Measurements from ENCODE around the gene PCDHGA6. TPM values are rescaled to one million over a fixed set of nuclear protein-coding genes. Genes with fewer than 3 reads are reported as not detected.

PCDHGA6 gene
- total RNA-seq, 1 experiment from 2014 or later, result 0.07 TPM

DNA sequence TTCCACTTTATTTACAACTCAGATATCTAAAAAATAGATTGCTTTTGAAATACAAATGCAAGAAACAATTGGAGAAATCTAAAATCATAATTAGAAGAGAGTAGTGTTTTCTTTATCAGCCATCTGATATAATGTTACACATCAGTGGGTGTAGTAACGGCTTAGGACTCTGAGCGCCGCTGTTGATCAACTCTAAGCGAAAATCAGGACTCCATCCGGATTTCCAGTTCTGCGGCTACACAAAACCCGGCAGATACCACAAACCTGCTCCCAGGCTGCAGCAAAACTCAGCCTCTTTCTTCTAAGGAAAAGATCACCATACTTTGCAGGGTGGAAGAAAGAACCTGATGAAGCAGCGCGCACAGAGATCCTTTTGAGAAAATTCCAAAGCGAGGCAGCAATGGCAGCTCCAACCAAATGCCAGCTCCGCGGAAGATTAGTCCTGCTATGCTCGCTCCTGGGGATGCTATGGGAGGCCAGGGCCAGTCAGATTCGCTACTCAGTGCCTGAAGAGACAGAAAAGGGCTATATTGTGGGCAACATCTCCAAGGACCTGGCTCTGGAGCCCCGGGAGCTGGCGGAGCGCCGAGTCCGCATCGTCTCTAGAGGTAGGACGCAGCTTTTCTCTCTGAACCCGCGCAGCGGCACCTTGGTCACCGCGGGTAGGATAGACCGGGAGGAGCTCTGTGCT lies 29.0 kb downstream of the PCDHGA6 start, which contains the start of gene PCDHGA9:
Gene PCDHGA9 (plus strand): TSS at position 226 of the 691 bp plus-strand sequence. CDS start 175 bp downstream, at position 401.
- no peak within 1 kb of the TSS for H3K9ac ChIP-seq (ENCODE audit: low read length)
- H3K27me3 ChIP-seq (ENCODE audit: insufficient read depth, low read length), result no peaks in the 10 kb centered on the region
- no peak within 1 kb of the TSS; the same call in 1 of the 2 replicates for H3K4me2 ChIP-seq (ENCODE audit: low read length)
- H3K9me3 ChIP-seq (ENCODE audit: control insufficient read depth in 1 of 2, insufficient read depth in 1 of 2, low read depth in 1 of 2, low read length in 2 of 2), result no peaks in the 10 kb centered on the region; a peak in 1 of 4 replicates
- POLR2A ChIA-PET, result no interaction called here
- H3K36me3 ChIP-seq (ENCODE audit: control insufficient read depth in 1 of 2, insufficient read depth in 2 of 2, low read length in 2 of 2), result no peaks in the 10 kb centered on the region
- intact Hi-C loops (cut with micrococcal nuclease), result no loop called here
- TF ChIP-seq ELF1 (IDR thresholded peaks at IDR 0.05; ENCODE audit: borderline replicate concordance, low read depth) (no peak), EZH2 (IDR thresholded peaks at IDR 0.05) (no peak), FOSL1 (IDR thresholded peaks at IDR 0.05; ENCODE audit: low read depth) (no peak), ZNF274 (IDR thresholded peaks at IDR 0.05; ENCODE audit: low read depth, low read length) (no peak), YY1 (IDR thresholded peaks at IDR 0.05; ENCODE audit: extremely low read depth, insufficient replicate concordance, low read depth, low read length) (no peak), POLR2A (IDR thresholded peaks at IDR 0.05; ENCODE audit: borderline replicate concordance, extremely low read depth, insufficient read depth, insufficient read length) (no peak), SIN3A (IDR thresholded peaks at IDR 0.05; ENCODE audit: low read depth) (no peak), ZFX (IDR thresholded peaks at IDR 0.05) (no peak), SRF (IDR thresholded peaks at IDR 0.05; ENCODE audit: low read depth) (no peak), EZH2phosphoT487 (IDR thresholded peaks at IDR 0.05; ENCODE audit: borderline replicate concordance) (no peak), TCF7L2 (IDR thresholded peaks at IDR 0.05; ENCODE audit: borderline replicate concordance, extremely low read depth, insufficient read depth, insufficient read length) (no peak), RAD21 (IDR thresholded peaks at IDR 0.05; ENCODE audit: low read depth) (peak; percentile 71)
- TF ChIP-seq, protein P1, sequence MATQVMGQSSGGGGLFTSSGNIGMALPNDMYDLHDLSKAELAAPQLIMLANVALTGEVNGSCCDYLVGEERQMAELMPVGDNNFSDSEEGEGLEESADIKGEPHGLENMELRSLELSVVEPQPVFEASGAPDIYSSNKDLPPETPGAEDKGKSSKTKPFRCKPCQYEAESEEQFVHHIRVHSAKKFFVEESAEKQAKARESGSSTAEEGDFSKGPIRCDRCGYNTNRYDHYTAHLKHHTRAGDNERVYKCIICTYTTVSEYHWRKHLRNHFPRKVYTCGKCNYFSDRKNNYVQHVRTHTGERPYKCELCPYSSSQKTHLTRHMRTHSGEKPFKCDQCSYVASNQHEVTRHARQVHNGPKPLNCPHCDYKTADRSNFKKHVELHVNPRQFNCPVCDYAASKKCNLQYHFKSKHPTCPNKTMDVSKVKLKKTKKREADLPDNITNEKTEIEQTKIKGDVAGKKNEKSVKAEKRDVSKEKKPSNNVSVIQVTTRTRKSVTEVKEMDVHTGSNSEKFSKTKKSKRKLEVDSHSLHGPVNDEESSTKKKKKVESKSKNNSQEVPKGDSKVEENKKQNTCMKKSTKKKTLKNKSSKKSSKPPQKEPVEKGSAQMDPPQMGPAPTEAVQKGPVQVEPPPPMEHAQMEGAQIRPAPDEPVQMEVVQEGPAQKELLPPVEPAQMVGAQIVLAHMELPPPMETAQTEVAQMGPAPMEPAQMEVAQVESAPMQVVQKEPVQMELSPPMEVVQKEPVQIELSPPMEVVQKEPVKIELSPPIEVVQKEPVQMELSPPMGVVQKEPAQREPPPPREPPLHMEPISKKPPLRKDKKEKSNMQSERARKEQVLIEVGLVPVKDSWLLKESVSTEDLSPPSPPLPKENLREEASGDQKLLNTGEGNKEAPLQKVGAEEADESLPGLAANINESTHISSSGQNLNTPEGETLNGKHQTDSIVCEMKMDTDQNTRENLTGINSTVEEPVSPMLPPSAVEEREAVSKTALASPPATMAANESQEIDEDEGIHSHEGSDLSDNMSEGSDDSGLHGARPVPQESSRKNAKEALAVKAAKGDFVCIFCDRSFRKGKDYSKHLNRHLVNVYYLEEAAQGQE (IDR thresholded peaks at IDR 0.05; ENCODE audit: low read depth), result no peak
- TF ChIP-seq, protein P2, sequence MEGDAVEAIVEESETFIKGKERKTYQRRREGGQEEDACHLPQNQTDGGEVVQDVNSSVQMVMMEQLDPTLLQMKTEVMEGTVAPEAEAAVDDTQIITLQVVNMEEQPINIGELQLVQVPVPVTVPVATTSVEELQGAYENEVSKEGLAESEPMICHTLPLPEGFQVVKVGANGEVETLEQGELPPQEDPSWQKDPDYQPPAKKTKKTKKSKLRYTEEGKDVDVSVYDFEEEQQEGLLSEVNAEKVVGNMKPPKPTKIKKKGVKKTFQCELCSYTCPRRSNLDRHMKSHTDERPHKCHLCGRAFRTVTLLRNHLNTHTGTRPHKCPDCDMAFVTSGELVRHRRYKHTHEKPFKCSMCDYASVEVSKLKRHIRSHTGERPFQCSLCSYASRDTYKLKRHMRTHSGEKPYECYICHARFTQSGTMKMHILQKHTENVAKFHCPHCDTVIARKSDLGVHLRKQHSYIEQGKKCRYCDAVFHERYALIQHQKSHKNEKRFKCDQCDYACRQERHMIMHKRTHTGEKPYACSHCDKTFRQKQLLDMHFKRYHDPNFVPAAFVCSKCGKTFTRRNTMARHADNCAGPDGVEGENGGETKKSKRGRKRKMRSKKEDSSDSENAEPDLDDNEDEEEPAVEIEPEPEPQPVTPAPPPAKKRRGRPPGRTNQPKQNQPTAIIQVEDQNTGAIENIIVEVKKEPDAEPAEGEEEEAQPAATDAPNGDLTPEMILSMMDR (IDR thresholded peaks at IDR 0.05 in 2 of 3, conservative IDR thresholded peaks at IDR 0.05 in 1 of 3; ENCODE audit: borderline replicate concordance in 1 of 3, insufficient read depth in 1 of 3, low read depth in 2 of 3, low read length in 2 of 3), result peak; percentile 47 to 62 (median 57); a peak in 5 of 6 replicates
- TF ChIP-seq, protein P3, sequence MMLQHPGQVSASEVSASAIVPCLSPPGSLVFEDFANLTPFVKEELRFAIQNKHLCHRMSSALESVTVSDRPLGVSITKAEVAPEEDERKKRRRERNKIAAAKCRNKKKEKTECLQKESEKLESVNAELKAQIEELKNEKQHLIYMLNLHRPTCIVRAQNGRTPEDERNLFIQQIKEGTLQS (IDR thresholded peaks at IDR 0.05), result no peak
- TF ChIP-seq, protein P4, sequence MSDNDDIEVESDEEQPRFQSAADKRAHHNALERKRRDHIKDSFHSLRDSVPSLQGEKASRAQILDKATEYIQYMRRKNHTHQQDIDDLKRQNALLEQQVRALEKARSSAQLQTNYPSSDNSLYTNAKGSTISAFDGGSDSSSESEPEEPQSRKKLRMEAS (IDR thresholded peaks at IDR 0.05), result no peak
- no peak within 1 kb of the TSS for H3K4me3 ChIP-seq (replicated peaks in 1 of 2; ENCODE audit: low read depth in 1 of 2, low read length in 2 of 2)
- no peak within 1 kb of the TSS for H3K27ac ChIP-seq (ENCODE audit: low read depth, low read length)
- H4K20me1 ChIP-seq (ENCODE audit: insufficient read depth), result no peaks in the 10 kb centered on the region
- RAD21 ChIA-PET (ENCODE audit: low non-redundant PET in 1 of 2, low total read pairs in 2 of 2, uncharacterized antibody in 2 of 2, unreplicated experiment in 2 of 2), result no interaction called here
- ATAC-seq (peak; percentile 63; the same call in 1 of the 2 replicates), DNase-seq (ENCODE audit: low read depth, low spot score) (peak; percentile 7)
- H2AFZ ChIP-seq (ENCODE audit: low read depth, low read length, poor library complexity, severe bottlenecking), result no peak within 1 kb of the TSS
- H3K79me2 ChIP-seq (ENCODE audit: insufficient read depth, low read length), result no peaks in the 10 kb centered on the region
- no peaks in the 10 kb centered on the region for H3K9me2 ChIP-seq (ENCODE audit: insufficient read depth)
- CTCF ChIA-PET, result interaction anchor here (0.7 kb wide), 1 partner anchor 83 kb away, joined by 3 read pairs; the partner anchor contains the start of gene TAF7
- H3K4me1 ChIP-seq (ENCODE audit: control insufficient read depth in 1 of 2, insufficient read depth in 2 of 2, low read length in 2 of 2), result no peaks in the 10 kb centered on the region
- BruUV-seq (replicated peaks), result no TSS peak
